H1 (cell line): ENCODE measurements around the gene DPF1. TPM values are rescaled to one million over a fixed set of nuclear protein-coding genes. Genes with fewer than 3 reads are reported as not detected.

Experiments
- ATF2 ChIP-seq: IDR thresholded peaks from 2 replicates; pipeline ENCODE4 v1.6.1; 2012; ENCODE audit warnings: low read length, inconsistent platforms
- CHD1 ChIP-seq: IDR thresholded peaks from 2 replicates; pipeline ENCODE4 v1.6.1; 2012; ENCODE audit warnings: low read depth, low read length, improper control_type of control experiment
- E2F6 ChIP-seq: IDR thresholded peaks from 2 replicates; pipeline ENCODE4 v1.6.1; 2012; ENCODE audit warnings: inconsistent platforms
- POLR2A ChIP-seq, 2 experiments: IDR thresholded peaks; 1 replicate in 1 of 2; 2 replicates in 1 of 2; pipeline ENCODE4 v1.6.1; 2011; ENCODE audit warnings: low read depth in 2 of 2, low read length in 2 of 2, mild to moderate bottlenecking in 2 of 2; ENCODE audit errors: control extremely low read depth in 1 of 2
- RBBP5 ChIP-seq: IDR thresholded peaks from 2 replicates; pipeline ENCODE4 v1.7.1; 2012; ENCODE audit warnings: low read depth, mild to moderate bottlenecking, inconsistent platforms, low read length, moderate library complexity, borderline replicate concordance
- polyA plus RNA-seq, 7 experiments: library from polyadenylated mRNA; depleted of rRNA in 3 of 7; stranded (reverse) in 5 of 7; unstranded in 2 of 7; fragments of >200 nt in 5 of 7; fragments of 200-250 nt in 2 of 7; gene quantifications; 1 replicate in 5 of 7; 2 replicates in 1 of 7; 4 replicates in 1 of 7; pipeline versions ENCODE4 v1.2.1 to v1.2.3, GENCODE V29; 2011 to 2013; ENCODE audit warnings: missing spikeins in 2 of 7, mixed read lengths in 2 of 7
- total RNA-seq: library from RNA; stranded (reverse); fragmentation: NEBNext Ultra II Directional; extraction: Animal tissue kit (Norgen Biotek cat#: 25700); gene quantifications from 2 replicates; pipeline ENCODE4 v1.2.1, GENCODE V29; 2021

DPF1 gene
- total and polyA plus RNA-seq, 2 of the 8 experiments (the other 6 are each of a cell fraction or from before 2014, with no cell fraction given): 12.9 to 15.6 TPM

GRCh38 chr19:38190793-38191192 is 33.2 kb downstream of the DPF1 start (continued):
- TF ChIP-seq RBBP5 (no peak), E2F6 (no peak), CHD1 (no peak), ATF2 (no peak), POLR2A (IDR thresholded peaks at IDR 0.05; ENCODE audit: control extremely low read depth in 1 of 2, low read depth in 2 of 2, low read length in 2 of 2) (no peak)
